Measurements from ENCODE around the gene NEO1.
"Not testable (repeated sequence)": the region's sequence is repeated elsewhere in the genome, so short reads cannot be mapped to it uniquely, and the experiment has no call there.

The NEO1 gene

GRCh38 chr15:73265536-73266153 lies 213.4 kb downstream of the NEO1 start:
- peak; percentile 50 for DNase-seq

- no peak for DNase-seq
Measured at GRCh38 chr15:73268457-73268856, 216.2 kb downstream of the NEO1 start.

- DNase-seq = no peak
Measured at GRCh38 chr15:73270366-73271097, 218.3 kb downstream of the NEO1 start.

- DNase-seq = peak; percentile 66
Measured at GRCh38 chr15:73273181-73274002, 221.1 kb downstream of the NEO1 start.

GRCh38 chr15:73275862-73276261 lies 223.6 kb downstream of the NEO1 start:
- no peak for DNase-seq

GRCh38 chr15:73282567-73283365 lies 230.5 kb downstream of the NEO1 start:
- no peak for DNase-seq

- DNase-seq = no peak
Measured at GRCh38 chr15:73283366-73283962, 231.2 kb downstream of the NEO1 start.

GRCh38 chr15:73284090-73284716 lies 231.9 kb downstream of the NEO1 start:
- DNase-seq = peak; percentile 53

GRCh38 chr15:73286311-73286710 lies 234.0 kb downstream of the NEO1 start:
- peak; percentile 21 for DNase-seq

- no peak for DNase-seq
Measured at GRCh38 chr15:73287019-73287418, 234.8 kb downstream of the NEO1 start.

- DNase-seq = no peak
Measured at GRCh38 chr15:73291441-73291840, 239.2 kb downstream of the NEO1 start.

GRCh38 chr15:73293773-73294172 lies 241.5 kb downstream of the NEO1 start:
- DNase-seq = no peak

GRCh38 chr15:73295630-73296286 lies 243.5 kb downstream of the NEO1 start:
- no peak for DNase-seq

- peak; percentile 15 for DNase-seq
Measured at GRCh38 chr15:73296609-73297353, 244.5 kb downstream of the NEO1 start.

- DNase-seq = no peak
Measured at GRCh38 chr15:73298522-73299245, 246.4 kb downstream of the NEO1 start.

GRCh38 chr15:73300286-73300685 lies 248.0 kb downstream of the NEO1 start:
- not testable (repeated sequence) for DNase-seq

GRCh38 chr15:73303636-73304035 lies 251.4 kb downstream of the NEO1 start:
- no peak for DNase-seq

- DNase-seq = peak; percentile 71
Measured at GRCh38 chr15:73305331-73306211, 253.3 kb downstream of the NEO1 start.

- DNase-seq = no peak
Measured at GRCh38 chr15:73308305-73308704, 256.0 kb downstream of the NEO1 start.
